Measurements from ENCODE around the gene GPR176. TPM values are rescaled to one million over a fixed set of nuclear protein-coding genes. Genes with fewer than 3 reads are reported as not detected.

The GPR176 gene
- total RNA-seq, 1 donor from 2014 or later = 52.0 TPM

- H3K36me3 ChIP-seq (ENCODE audit: control insufficient read depth, insufficient read depth, low read length) = peaks cover 5% of the 10 kb centered on the region
- H3K4me3 ChIP-seq (ENCODE audit: low read depth, low read length) = no peak overlapping the region
- no peak for DNase-seq (ENCODE audit: low read depth)
- no peaks in the 10 kb centered on the region for H3K27me3 ChIP-seq (ENCODE audit: control insufficient read depth, insufficient read depth, low read length)
- TF ChIP-seq CTCF (IDR thresholded peaks at IDR 0.05; ENCODE audit: insufficient read depth, low read length, poor library complexity, severe bottlenecking) = no peak
These were observed 41.0 kb upstream of the GPR176 start for GRCh38 chr15:39961051-39961450.

- Histone ChIP-seq H3K27me3 (ENCODE audit: control insufficient read depth, insufficient read depth, low read length) (no peaks in the 10 kb centered on the region), H3K36me3 (ENCODE audit: control insufficient read depth, insufficient read depth, low read length) (peaks cover 4% of the 10 kb centered on the region), H3K4me3 (ENCODE audit: low read depth, low read length) (no peak overlapping the region)
- no peak for TF ChIP-seq CTCF (IDR thresholded peaks at IDR 0.05; ENCODE audit: insufficient read depth, low read length, poor library complexity, severe bottlenecking)
- DNase-seq (ENCODE audit: low read depth) = no peak
These were observed 40.3 kb upstream of the GPR176 start for GRCh38 chr15:39960411-39960810.

GRCh38 chr15:39959411-39959810 is 39.3 kb upstream of the GPR176 start:
- no peak overlapping the region for H3K4me3 ChIP-seq (ENCODE audit: low read depth, low read length)
- no peak for DNase-seq (ENCODE audit: low read depth)
- H3K27me3 ChIP-seq (ENCODE audit: control insufficient read depth, insufficient read depth, low read length) = no peaks in the 10 kb centered on the region
- no peak for TF ChIP-seq CTCF (IDR thresholded peaks at IDR 0.05; ENCODE audit: insufficient read depth, low read length, poor library complexity, severe bottlenecking)
- H3K36me3 ChIP-seq (ENCODE audit: control insufficient read depth, insufficient read depth, low read length) = peaks cover 4% of the 10 kb centered on the region

GRCh38 chr15:39957481-39957880 is 37.4 kb upstream of the GPR176 start:
- TF ChIP-seq CTCF (IDR thresholded peaks at IDR 0.05; ENCODE audit: insufficient read depth, low read length, poor library complexity, severe bottlenecking) = no peak
- Histone ChIP-seq H3K36me3 (ENCODE audit: control insufficient read depth, insufficient read depth, low read length) (peaks cover 4% of the 10 kb centered on the region), H3K27me3 (ENCODE audit: control insufficient read depth, insufficient read depth, low read length) (no peaks in the 10 kb centered on the region), H3K4me3 (ENCODE audit: low read depth, low read length) (no peak overlapping the region)
- DNase-seq (ENCODE audit: low read depth) = no peak

DNA sequence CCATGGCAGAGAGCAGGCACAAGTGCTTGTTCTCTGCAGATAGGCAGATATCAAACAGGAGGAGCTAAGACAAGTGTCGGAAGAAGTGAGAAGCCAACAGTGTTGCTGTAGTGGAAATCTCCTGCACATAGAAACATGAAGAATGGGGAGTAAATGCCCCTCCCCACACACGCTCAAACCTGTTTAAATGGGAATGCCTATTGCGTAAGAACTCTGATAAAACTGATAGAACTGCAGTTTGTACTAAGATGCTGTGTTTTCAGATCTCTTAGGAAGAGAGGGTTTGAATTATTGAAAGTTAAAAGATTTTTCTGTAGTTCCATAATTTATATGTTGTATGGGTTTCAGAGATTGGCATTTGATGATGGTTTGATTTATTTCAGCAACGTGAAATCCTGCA is 33.5 kb upstream of the GPR176 start:
- TF ChIP-seq CTCF (IDR thresholded peaks at IDR 0.05; ENCODE audit: insufficient read depth, low read length, poor library complexity, severe bottlenecking) = no peak
- Histone ChIP-seq H3K27me3 (ENCODE audit: control insufficient read depth, insufficient read depth, low read length) (no peaks in the 10 kb centered on the region), H3K4me3 (ENCODE audit: low read depth, low read length) (no peak overlapping the region), H3K36me3 (ENCODE audit: control insufficient read depth, insufficient read depth, low read length) (peaks cover 1% of the 10 kb centered on the region)
- DNase-seq (ENCODE audit: low read depth) = no peak

DNA sequence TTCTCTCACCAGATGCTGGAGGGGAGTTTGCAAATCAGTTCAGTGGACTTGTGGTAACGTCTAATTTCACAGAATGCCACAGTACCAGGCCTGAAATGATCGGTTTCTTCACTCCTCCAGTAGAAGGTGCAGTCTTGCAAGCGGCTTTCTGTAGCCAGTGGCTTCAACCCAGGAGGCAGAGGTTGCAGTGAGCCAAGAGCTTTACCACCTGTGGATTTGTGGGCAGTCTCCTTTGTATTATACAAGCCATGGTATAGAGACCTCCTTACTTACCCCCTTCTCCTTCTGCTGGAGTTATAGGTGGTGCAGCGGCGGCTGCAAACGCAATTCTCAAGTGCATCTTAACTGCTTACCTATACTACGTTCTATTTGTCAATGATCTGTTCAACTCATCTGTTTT is 31.5 kb upstream of the GPR176 start:
- no peaks in the 10 kb centered on the region for H3K36me3 ChIP-seq (ENCODE audit: control insufficient read depth, insufficient read depth, low read length)
- no peak for TF ChIP-seq CTCF (IDR thresholded peaks at IDR 0.05; ENCODE audit: insufficient read depth, low read length, poor library complexity, severe bottlenecking)

More for the DNA sequence above, 31.5 kb upstream of the GPR176 start:
- Histone ChIP-seq H3K4me3 (ENCODE audit: low read depth, low read length) (no peak overlapping the region), H3K27me3 (ENCODE audit: control insufficient read depth, insufficient read depth, low read length) (no peaks in the 10 kb centered on the region)
- DNase-seq (ENCODE audit: low read depth) = no peak
